HTR-8/SVneo (cell line): Measurements from ENCODE around the gene TTYH3.
A peak's percentile ranks its signal among the peaks of the same experiment; 100 is the strongest.

Experiments used
- DNase-seq: peaks from one replicate; pipeline ENCODE4 v3.0.0; 2011; ENCODE audit warnings: low spot score, mixed read lengths; ENCODE audit not compliant: insufficient read length
- FAIRE-seq: peaks from 2 replicates; lab custom pipeline; 2011; peaks lifted over from hg19 to GRCh38; lab: Jason Lieb, UNC

Gene TTYH3

DNA sequence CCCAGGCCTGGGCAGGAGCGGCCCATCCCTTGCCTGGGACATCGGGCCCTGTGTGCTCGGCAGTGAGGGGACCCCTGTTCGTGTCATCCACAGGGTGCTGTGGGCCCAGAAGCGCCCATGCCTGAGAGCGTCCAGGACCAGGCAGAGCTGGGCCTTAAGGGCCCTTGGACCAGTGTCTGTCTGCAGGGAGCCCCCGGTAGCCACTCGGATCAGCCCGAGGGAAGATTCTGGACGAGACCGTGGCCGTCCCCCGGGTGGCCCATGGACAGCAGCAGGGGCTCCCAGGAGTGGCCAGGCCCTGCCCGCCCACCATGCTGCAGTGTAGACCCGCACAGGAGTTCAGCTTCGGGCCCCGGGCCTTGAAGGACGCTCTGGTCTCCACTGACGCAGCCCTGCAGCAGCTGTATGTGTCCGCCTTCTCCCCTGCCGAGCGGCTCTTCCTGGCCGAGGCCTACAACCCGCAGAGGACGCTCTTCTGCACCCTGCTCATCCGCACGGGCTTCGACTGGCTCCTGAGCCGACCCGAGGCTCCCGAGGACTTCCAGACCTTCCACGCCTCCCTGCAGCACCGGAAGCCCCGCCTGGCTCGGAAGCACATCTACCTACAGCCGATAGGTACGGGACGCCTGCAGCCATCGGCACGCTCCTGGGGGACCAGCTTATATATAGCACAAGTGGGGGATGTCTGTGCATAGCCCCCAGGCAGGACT lies 68.5 kb downstream of the TTYH3 start:
- FAIRE-seq (no peak), DNase-seq (no peak)

DNA sequence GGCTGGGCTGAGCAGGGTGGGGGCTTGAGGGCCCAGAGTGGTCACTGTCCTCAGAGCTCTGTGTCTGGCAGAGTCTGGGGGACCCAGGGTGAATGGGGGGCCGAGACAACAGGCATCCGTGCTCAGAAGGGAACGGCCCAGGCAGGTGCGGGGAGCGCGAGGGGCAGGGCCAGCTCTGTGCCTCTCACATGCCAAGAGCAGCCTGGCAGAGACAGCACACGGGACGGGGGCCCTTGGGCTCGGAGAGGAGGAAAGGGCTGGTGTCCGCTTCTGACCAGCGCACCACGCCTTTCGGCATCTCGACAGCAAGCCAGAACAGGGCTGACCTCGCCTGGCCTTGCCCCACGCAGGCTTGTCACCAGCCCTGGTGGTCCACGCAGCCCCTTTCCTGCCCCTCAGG lies 69.6 kb downstream of the TTYH3 start:
- FAIRE-seq (no peak), DNase-seq (no peak)

- DNase-seq = no peak
- peak; percentile 69 for FAIRE-seq
These were observed 70.2 kb downstream of the TTYH3 start for GRCh38 chr7:2701832-2702593.

DNA sequence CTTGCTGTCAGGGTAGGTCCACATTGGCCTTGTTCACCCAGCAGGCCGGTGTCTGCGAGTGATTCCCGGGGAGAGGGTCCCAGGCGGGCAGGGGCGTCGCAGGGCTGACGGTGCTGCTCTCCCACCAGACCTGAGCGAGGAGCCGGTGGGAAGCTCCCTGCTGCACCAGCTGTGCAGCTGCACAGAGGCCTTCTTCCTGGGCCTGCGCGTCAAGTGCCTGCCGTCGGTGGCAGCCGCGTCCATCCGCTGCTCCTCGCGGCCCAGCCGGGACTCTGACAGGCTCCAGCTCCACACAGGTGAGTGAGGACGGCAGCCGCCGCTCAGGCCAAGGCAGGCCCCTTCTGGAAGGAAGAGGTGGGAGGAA lies 70.8 kb downstream of the TTYH3 start:
- FAIRE-seq = no peak
- DNase-seq = no peak

GRCh38 chr7:2705371-2706096 lies 73.7 kb downstream of the TTYH3 start:
- DNase-seq (no peak), FAIRE-seq (no peak)

- DNase-seq (no peak), FAIRE-seq (no peak)
These were observed 74.9 kb downstream of the TTYH3 start for GRCh38 chr7:2706685-2707126.

GRCh38 chr7:2707481-2707880 lies 75.7 kb downstream of the TTYH3 start:
- DNase-seq (no peak), FAIRE-seq (no peak)

DNA sequence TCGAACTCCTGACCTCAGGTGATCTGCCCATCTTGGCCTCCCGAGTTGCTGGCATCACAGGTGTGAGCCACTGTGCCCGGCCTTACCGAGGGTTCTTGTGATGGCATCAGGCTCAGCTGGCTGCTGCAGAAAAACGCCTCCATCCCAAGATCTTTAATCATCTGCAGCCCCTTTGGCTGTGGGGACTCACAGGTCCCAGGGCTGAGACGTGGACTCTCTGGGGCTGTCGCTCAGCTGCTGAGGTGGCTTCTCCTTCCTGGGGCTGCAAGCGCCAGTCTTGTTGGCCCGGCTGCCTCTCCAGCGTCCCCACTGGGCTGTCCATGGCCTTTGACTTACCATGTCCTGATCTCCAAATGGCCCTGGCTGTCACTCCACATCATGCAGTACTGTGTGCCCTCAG lies 76.3 kb downstream of the TTYH3 start:
- no peak for DNase-seq
- no peak for FAIRE-seq

- FAIRE-seq (no peak), DNase-seq (no peak)
These were observed 76.9 kb downstream of the TTYH3 start for GRCh38 chr7:2708547-2709310.

DNA sequence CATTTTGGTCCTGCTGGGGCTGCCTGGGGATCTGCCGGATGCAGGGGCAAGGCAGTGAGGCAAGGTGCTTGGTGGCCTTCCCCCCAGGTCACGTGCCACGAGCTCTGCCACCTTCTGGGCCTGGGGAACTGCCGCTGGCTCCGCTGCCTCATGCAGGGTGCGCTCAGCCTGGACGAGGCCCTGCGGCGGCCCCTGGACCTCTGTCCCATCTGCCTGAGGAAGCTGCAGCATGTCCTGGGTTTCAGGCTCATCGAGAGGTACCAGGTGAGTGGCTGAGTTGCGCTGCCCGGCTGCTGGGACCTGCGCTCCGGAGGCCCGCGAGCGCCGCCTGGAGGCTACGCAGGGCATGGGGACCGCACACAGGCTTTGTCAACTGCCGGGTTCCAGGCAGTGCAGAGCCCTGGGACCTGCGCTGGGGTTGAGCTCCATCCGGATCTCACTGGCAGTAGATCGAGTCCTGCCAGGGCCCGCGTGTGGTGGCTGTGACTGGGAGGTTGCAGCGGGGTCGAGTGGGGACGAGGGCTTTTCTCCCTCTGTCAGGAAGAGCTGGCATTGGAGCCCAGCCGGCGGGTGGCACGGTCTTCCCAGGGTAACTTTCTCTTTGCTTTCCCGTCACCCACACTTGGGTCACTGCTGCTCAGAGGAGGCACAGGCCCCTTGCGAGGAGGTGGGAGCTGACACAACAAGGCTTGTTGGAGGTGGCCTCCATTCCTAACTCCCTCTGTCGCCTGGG lies 77.9 kb downstream of the TTYH3 start:
- FAIRE-seq (peak; percentile 64), DNase-seq (peak; percentile 54)

DNA sequence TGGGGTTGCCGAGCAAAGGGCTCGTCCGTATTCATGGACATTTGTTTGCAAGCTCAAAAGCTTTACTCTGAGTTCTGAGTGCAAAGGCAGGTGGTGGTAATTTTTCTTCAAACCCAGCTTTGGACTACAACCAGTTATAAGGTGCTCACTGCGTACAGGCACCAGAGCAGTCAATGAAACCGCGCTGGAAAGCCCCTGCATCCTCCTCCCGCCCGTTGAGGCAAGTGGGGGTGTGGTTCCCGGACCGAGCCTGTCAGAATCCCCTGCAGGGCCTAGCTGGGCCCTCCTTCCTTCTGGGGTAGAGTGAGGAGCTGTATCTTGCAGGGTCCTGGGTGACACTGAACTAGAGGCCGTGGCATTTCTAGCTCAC lies 78.5 kb downstream of the TTYH3 start:
- FAIRE-seq = no peak
- DNase-seq = no peak

DNA sequence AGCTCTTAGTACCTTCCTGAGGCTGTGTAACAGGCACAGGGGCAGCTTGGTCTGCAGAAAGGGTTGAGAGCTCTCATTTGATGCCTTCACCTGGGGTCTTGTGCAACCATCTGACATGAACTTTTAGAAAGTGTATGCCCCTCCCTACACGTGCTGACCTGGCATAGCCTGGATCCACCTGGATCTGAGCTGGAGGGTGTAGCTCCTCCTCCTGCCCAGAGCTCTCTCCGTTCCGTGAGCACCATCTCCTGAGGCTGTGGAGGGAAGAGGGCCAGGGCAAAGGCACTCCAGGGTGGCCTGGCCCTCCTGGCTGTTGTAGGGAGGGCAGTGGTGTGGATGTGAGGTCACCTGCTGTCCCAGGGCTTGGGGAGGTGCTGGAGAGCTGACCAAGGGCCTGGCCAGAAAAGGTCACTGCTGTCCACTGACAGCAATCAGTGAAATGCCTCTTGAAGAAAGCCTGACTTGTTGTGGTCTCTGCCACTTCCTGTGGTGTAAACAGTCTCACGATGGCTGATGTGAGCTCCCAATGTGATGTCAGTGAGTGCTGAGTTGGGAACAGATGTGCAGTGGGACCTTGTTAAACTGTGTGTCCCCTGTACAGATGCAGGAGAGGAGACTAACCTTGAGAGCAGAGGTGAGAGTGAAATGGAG lies 79.2 kb downstream of the TTYH3 start:
- DNase-seq (no peak), FAIRE-seq (peak; percentile 26)

- FAIRE-seq = no peak
- DNase-seq = no peak
These were observed 80.3 kb downstream of the TTYH3 start for GRCh38 chr7:2711895-2712675.

- FAIRE-seq (no peak), DNase-seq (no peak)
These were observed 81.6 kb downstream of the TTYH3 start for GRCh38 chr7:2713370-2713769.

- DNase-seq (no peak), FAIRE-seq (no peak)
These were observed 82.2 kb downstream of the TTYH3 start for GRCh38 chr7:2713978-2714377.
